Urothelium cell line (cell line): Measurements from ENCODE around the gene MIAT.
A peak's percentile ranks its signal among the peaks of the same experiment; 100 is the strongest.

Source experiments
- DNase-seq: peaks from one replicate; pipeline ENCODE4 v3.0.0; 2011; ENCODE audit warnings: low spot score, mixed read lengths
- FAIRE-seq: peaks from 2 replicates; lab custom pipeline; 2011; peaks lifted over from hg19 to GRCh38; lab: Jason Lieb, UNC

Gene MIAT

GRCh38 chr22:26631282-26631681 lies 26.1 kb upstream of the MIAT start:
- FAIRE-seq (peak; percentile 90), DNase-seq (no peak)

GRCh38 chr22:26632422-26633155 lies 24.8 kb upstream of the MIAT start:
- DNase-seq (no peak), FAIRE-seq (peak; percentile 89)

GRCh38 chr22:26634189-26634588 lies 23.2 kb upstream of the MIAT start:
- DNase-seq (no peak), FAIRE-seq (no peak)

GRCh38 chr22:26635117-26635516 lies 22.3 kb upstream of the MIAT start:
- FAIRE-seq (no peak), DNase-seq (no peak)

- DNase-seq (no peak), FAIRE-seq (no peak)
Observed at GRCh38 chr22:26636296-26636695, 21.1 kb upstream of the MIAT start.

- DNase-seq (peak; percentile 69), FAIRE-seq (no peak)
Observed at GRCh38 chr22:26642465-26643417, 14.6 kb upstream of the MIAT start.

GRCh38 chr22:26643418-26644100 lies 13.8 kb upstream of the MIAT start:
- DNase-seq = no peak
- peak; percentile 93 for FAIRE-seq

- FAIRE-seq = peak; percentile 100
- peak; percentile 87 for DNase-seq
Observed at GRCh38 chr22:26646158-26646557, 11.2 kb upstream of the MIAT start.

GRCh38 chr22:26648011-26648497 lies 9.3 kb upstream of the MIAT start:
- no peak for DNase-seq

GRCh38 chr22:26648528-26649388 lies 8.6 kb upstream of the MIAT start:
- FAIRE-seq (peak; percentile 87), DNase-seq (no peak)

More at GRCh38 chr22:26648011-26648497, 9.3 kb upstream of the MIAT start:
- FAIRE-seq = no peak

- DNase-seq (no peak), FAIRE-seq (peak; percentile 23)
Observed at GRCh38 chr22:26650722-26651421, 6.5 kb upstream of the MIAT start.

GRCh38 chr22:26651815-26652214 lies 5.6 kb upstream of the MIAT start:
- no peak for DNase-seq
- no peak for FAIRE-seq

- no peak for DNase-seq
- FAIRE-seq = no peak
Observed at GRCh38 chr22:26658161-26658560, 773 bp downstream of the MIAT start.

- peak; percentile 100 for DNase-seq
- peak; percentile 100 for FAIRE-seq
Observed at GRCh38 chr22:26658671-26659478, 1.5 kb downstream of the MIAT start.

- FAIRE-seq (no peak), DNase-seq (no peak)
Observed at GRCh38 chr22:26660356-26660755, 3.0 kb downstream of the MIAT start.

- DNase-seq = peak; percentile 64
- FAIRE-seq = peak; percentile 98
Observed at GRCh38 chr22:26660961-26661578, 3.7 kb downstream of the MIAT start.

GRCh38 chr22:26662160-26662559 lies 4.8 kb downstream of the MIAT start:
- DNase-seq (no peak), FAIRE-seq (no peak)

- FAIRE-seq = peak; percentile 97
- no peak for DNase-seq
Observed at GRCh38 chr22:26663374-26663923, 6.1 kb downstream of the MIAT start.
